Measurements from ENCODE around the gene CCDC91. TPM values are rescaled to one million over a fixed set of nuclear protein-coding genes. Genes with fewer than 3 reads are reported as not detected.

The CCDC91 gene
- total and polyA plus RNA-seq, 8 donors, result 15.0 to 27.0 (median 19.1) TPM

GRCh38 chr12:28149279-28149678 is 41.0 kb upstream of the CCDC91 start:
- ATAC-seq (no peak), DNase-seq (no peak), FAIRE-seq (no peak)
- H3K9me3 ChIP-seq, result no peaks in the 10 kb centered on the region
- WGBS, 2 donors, result 61 to 65% methylated on average over 3 of the region's 3 CpGs
- no peak overlapping the region for H3K4me3 ChIP-seq
- H3K27ac ChIP-seq, result no peak overlapping the region
- H3K36me3 ChIP-seq, result no peaks in the 10 kb centered on the region
- intact Hi-C loops (cut with DNase I), result no loop called here
- H3K4me1 ChIP-seq, result no peaks in the 10 kb centered on the region
- no peak for TF ChIP-seq CTCF (IDR thresholded peaks at IDR 0.05)
- no peaks in the 10 kb centered on the region for H3K27me3 ChIP-seq

- no peak for ATAC-seq
- H3K9me3 ChIP-seq, result no peaks in the 10 kb centered on the region
- no peak for TF ChIP-seq CTCF (IDR thresholded peaks at IDR 0.05)
- no peak for DNase-seq
- H3K27me3 ChIP-seq, result no peaks in the 10 kb centered on the region
- 45 to 48% methylated on average over 1 of the region's 1 CpG for whole genome bisulfite sequencing, 2 donors
- no peaks in the 10 kb centered on the region for H3K36me3 ChIP-seq
- no peak for FAIRE-seq
- no peak overlapping the region for H3K27ac ChIP-seq
- intact Hi-C loops (cut with DNase I), result no loop called here
- H3K4me1 ChIP-seq, result peaks cover 0 to 6% (median 0%) of the 10 kb centered on the region in 3 donors
- H3K4me3 ChIP-seq, result no peak overlapping the region
Measured at GRCh38 chr12:28156362-28156761, 33.9 kb upstream of the CCDC91 start.

- H3K9me3 ChIP-seq, result no peaks in the 10 kb centered on the region
- no peaks in the 10 kb centered on the region for H3K27me3 ChIP-seq
- peaks cover 0 to 6% (median 0%) of the 10 kb centered on the region in 3 donors for H3K4me1 ChIP-seq
- WGBS, 2 donors, result 74 to 75% methylated on average over 7 of the region's 7 CpGs
- TF ChIP-seq CTCF (IDR thresholded peaks at IDR 0.05), result no peak
- intact Hi-C loops (cut with DNase I), result no loop called here
- ATAC-seq, result no peak
- H3K4me3 ChIP-seq, result no peak overlapping the region
- H3K27ac ChIP-seq, result no peak overlapping the region
- FAIRE-seq, result no peak
- DNase-seq, result no peak
- no peaks in the 10 kb centered on the region for H3K36me3 ChIP-seq
Measured at GRCh38 chr12:28156804-28157203, 33.5 kb upstream of the CCDC91 start.

- H3K27me3 ChIP-seq, result no peaks in the 10 kb centered on the region
- no peaks in the 10 kb centered on the region for H3K9me3 ChIP-seq
- H3K36me3 ChIP-seq, result no peaks in the 10 kb centered on the region
- intact Hi-C loops (cut with DNase I), result no loop called here
- no peak overlapping the region for H3K27ac ChIP-seq
- 93 to 96% methylated on average over 5 of the region's 5 CpGs for WGBS, 2 donors
- ATAC-seq (no peak), FAIRE-seq (no peak), DNase-seq (no peak)
- no peak for TF ChIP-seq CTCF (IDR thresholded peaks at IDR 0.05)
- peaks cover 0 to 6% (median 0%) of the 10 kb centered on the region in 3 donors for H3K4me1 ChIP-seq
- no peak overlapping the region for H3K4me3 ChIP-seq
Measured at GRCh38 chr12:28158353-28158752, 31.9 kb upstream of the CCDC91 start.

GRCh38 chr12:28159688-28160087 is 30.6 kb upstream of the CCDC91 start:
- WGBS, 2 donors, result 18 to 28% methylated on average over 1 of the region's 1 CpG
- peaks cover 0 to 6% (median 0%) of the 10 kb centered on the region in 3 donors for H3K4me1 ChIP-seq
- FAIRE-seq (no peak), ATAC-seq (peak in 3 of 4 donors; percentile 50 to 76 (median 65)), DNase-seq (no peak)
- H3K36me3 ChIP-seq, result no peaks in the 10 kb centered on the region
- H3K4me3 ChIP-seq, result no peak overlapping the region
- H3K9me3 ChIP-seq, result no peaks in the 10 kb centered on the region
- no peak for TF ChIP-seq CTCF (IDR thresholded peaks at IDR 0.05)
- intact Hi-C loops (cut with DNase I), result no loop called here
- H3K27me3 ChIP-seq, result no peaks in the 10 kb centered on the region
- H3K27ac ChIP-seq, result no peak overlapping the region

Data from pancreas (tissue), 10 donors.